Measurements from ENCODE around the gene KIFC1. TPM values are rescaled to one million over a fixed set of nuclear protein-coding genes. Genes with fewer than 3 reads are reported as not detected.

The KIFC1 gene
- total and polyA plus RNA-seq, 2 donors (not counting 1 experiment from before 2014, with no cell fraction given) = 0.79 to 1.0 TPM

DNA sequence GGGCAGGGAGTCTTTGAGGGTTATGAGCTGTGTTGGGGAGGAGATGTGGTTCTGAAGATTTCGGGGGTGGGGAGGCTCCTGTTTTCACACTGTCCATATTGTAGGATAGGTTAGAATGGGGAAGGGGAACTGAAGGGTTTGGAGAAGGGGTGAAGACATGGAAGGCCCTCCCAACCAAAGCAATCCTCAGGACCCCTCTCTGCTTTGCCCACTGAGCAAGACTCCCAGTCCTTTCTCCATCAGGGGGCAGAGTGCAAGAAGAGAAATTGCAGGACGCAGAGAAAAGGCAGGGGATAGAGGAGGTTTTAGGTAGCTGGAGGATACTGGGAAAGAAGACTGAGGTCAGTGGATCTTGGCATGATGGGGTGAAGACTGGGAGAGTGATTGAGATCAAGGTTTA, 32.2 kb downstream of the KIFC1 start:
- Mint-ChIP-seq H3K4me1 (peaks cover 52% of the 10 kb centered on the region), H3K9me3 (ENCODE audit: insufficient read depth) (no peaks in the 10 kb centered on the region), H3K27me3 (peaks cover 4% of the 10 kb centered on the region), H3K27ac (peak overlapping the region; percentile 91), H3K4me3 (peak overlapping the region; percentile 92)
- Histone ChIP-seq H3K36me3 (replicated peaks in 1 of 2; ENCODE audit: control extremely low read depth in 1 of 2, control insufficient read depth in 1 of 2, extremely low read depth in 1 of 2, insufficient read depth in 2 of 2, low read length in 1 of 2) (no peaks in the 10 kb centered on the region), H3K4me2 (replicated peaks; ENCODE audit: low read depth, low read length, poor library complexity, severe bottlenecking) (no peak overlapping the region), H3K79me2 (ENCODE audit: control insufficient read depth, insufficient read depth, low read length) (peaks cover 6% of the 10 kb centered on the region), H3K27me3 (replicated peaks in 1 of 4; ENCODE audit: control extremely low read depth in 1 of 4, control insufficient read depth in 3 of 4, insufficient read depth in 4 of 4, low read length in 3 of 4) (peaks cover 0 to 3% (median 0%) of the 10 kb centered on the region in 4 experiments), H2AFZ (ENCODE audit: insufficient read depth, low read depth, low read length, poor library complexity, severe bottlenecking) (no peak overlapping the region), H4K20me1 (ENCODE audit: control insufficient read depth, insufficient read depth, low read length, poor library complexity, severe bottlenecking) (no peaks in the 10 kb centered on the region), H3K9ac (ENCODE audit: low read length) (no peak overlapping the region), H3K4me1 (ENCODE audit: control insufficient read depth in 2 of 2, insufficient read depth in 2 of 2, low read length in 2 of 2) (peaks cover 31 to 47% of the 10 kb centered on the region in 2 donors), H3K4me3 (ENCODE audit: control extremely low read depth in 1 of 5, extremely low read depth in 1 of 5, insufficient read depth in 1 of 5, low read depth in 2 of 5, low read length in 4 of 5) (no peak overlapping the region), H3K27ac (ENCODE audit: low read length in 2 of 2) (no peak overlapping the region), H3K9me3 (ENCODE audit: control extremely low read depth in 1 of 3, control insufficient read depth in 2 of 3, insufficient read depth in 1 of 3, low read length in 2 of 3) (no peaks in the 10 kb centered on the region)
- POLR2A ChIA-PET = no interaction called here
- WGBS (ENCODE audit: insufficient coverage) = 100% methylated on average over 2 of the region's 2 CpGs
- DNase-seq (no peak), ATAC-seq (ENCODE audit: low read depth) (no peak)
- intact Hi-C loops (cut with micrococcal nuclease) = no loop called here
- TF ChIP-seq, protein P1, sequence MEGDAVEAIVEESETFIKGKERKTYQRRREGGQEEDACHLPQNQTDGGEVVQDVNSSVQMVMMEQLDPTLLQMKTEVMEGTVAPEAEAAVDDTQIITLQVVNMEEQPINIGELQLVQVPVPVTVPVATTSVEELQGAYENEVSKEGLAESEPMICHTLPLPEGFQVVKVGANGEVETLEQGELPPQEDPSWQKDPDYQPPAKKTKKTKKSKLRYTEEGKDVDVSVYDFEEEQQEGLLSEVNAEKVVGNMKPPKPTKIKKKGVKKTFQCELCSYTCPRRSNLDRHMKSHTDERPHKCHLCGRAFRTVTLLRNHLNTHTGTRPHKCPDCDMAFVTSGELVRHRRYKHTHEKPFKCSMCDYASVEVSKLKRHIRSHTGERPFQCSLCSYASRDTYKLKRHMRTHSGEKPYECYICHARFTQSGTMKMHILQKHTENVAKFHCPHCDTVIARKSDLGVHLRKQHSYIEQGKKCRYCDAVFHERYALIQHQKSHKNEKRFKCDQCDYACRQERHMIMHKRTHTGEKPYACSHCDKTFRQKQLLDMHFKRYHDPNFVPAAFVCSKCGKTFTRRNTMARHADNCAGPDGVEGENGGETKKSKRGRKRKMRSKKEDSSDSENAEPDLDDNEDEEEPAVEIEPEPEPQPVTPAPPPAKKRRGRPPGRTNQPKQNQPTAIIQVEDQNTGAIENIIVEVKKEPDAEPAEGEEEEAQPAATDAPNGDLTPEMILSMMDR (IDR thresholded peaks at IDR 0.05) = no peak
- TF ChIP-seq EZH2 (IDR thresholded peaks at IDR 0.05; ENCODE audit: borderline replicate concordance, insufficient read depth, low read depth, low read length, poor library complexity, severe bottlenecking) = no peak
- CTCF ChIA-PET = no interaction called here

- Mint-ChIP-seq H3K27ac (peak overlapping the region; percentile 91), H3K27me3 (peaks cover 4% of the 10 kb centered on the region), H3K4me3 (peak overlapping the region; percentile 92), H3K9me3 (ENCODE audit: insufficient read depth) (no peaks in the 10 kb centered on the region), H3K4me1 (peaks cover 57% of the 10 kb centered on the region)
- CTCF ChIA-PET = interaction anchor here (0.6 to 2.5 kb wide), 13 partner anchors 12 to 160 kb away, joined by 3 to 15 read pairs (median 5); partner anchors contain the start of genes B3GALT4, RPS18, VPS52 and ZBTB22
- peak overlapping the region; percentile 92 for H3K4me2 ChIP-seq (replicated peaks; ENCODE audit: low read depth, low read length, poor library complexity, severe bottlenecking)
- no peaks in the 10 kb centered on the region for H3K27me3 ChIP-seq (replicated peaks in 1 of 4; ENCODE audit: control extremely low read depth in 1 of 4, control insufficient read depth in 3 of 4, insufficient read depth in 4 of 4, low read length in 3 of 4)
- POLR2A ChIA-PET = interaction anchor here (0.5 to 1.6 kb wide), 8 partner anchors 9 to 1778 kb away, joined by 3 to 7 read pairs (median 3); partner anchors contain the start of genes RPS18, VPS52 and ZBTB9
- H3K27ac ChIP-seq (ENCODE audit: low read length in 2 of 2) = peak overlapping the region; percentile 78 to 86
- TF ChIP-seq, protein P1 (IDR thresholded peaks at IDR 0.05) = no peak
- no peak for TF ChIP-seq EZH2 (IDR thresholded peaks at IDR 0.05; ENCODE audit: borderline replicate concordance, insufficient read depth, low read depth, low read length, poor library complexity, severe bottlenecking)
- ATAC-seq (ENCODE audit: low read depth) = no peak
- intact Hi-C loops (cut with micrococcal nuclease) = loop anchor here (1.0 to 5.0 kb wide), 3 partner anchors 34 to 197 kb away; partner anchors contain the start of genes ITPR3, KIFC1 and TAPBP
- H3K4me3 ChIP-seq (ENCODE audit: control extremely low read depth in 1 of 5, extremely low read depth in 1 of 5, insufficient read depth in 1 of 5, low read depth in 2 of 5, low read length in 4 of 5) = peak overlapping the region; percentile 48 to 79 (median 62)
- WGBS (ENCODE audit: insufficient coverage) = 25% methylated on average over 12 of the region's 12 CpGs
- peaks cover 6% of the 10 kb centered on the region for H3K79me2 ChIP-seq (ENCODE audit: control insufficient read depth, insufficient read depth, low read length)
- H2AFZ ChIP-seq (ENCODE audit: insufficient read depth, low read depth, low read length, poor library complexity, severe bottlenecking) = peak overlapping the region; percentile 79
- H3K9ac ChIP-seq (ENCODE audit: low read length) = peak overlapping the region; percentile 79
- DNase-seq = no peak
- peaks cover 41 to 48% of the 10 kb centered on the region in 2 donors for H3K4me1 ChIP-seq (ENCODE audit: control insufficient read depth in 2 of 2, insufficient read depth in 2 of 2, low read length in 2 of 2)
- no peaks in the 10 kb centered on the region for H3K9me3 ChIP-seq (ENCODE audit: control extremely low read depth in 1 of 3, control insufficient read depth in 2 of 3, insufficient read depth in 1 of 3, low read length in 2 of 3)
- H3K36me3 ChIP-seq (replicated peaks in 1 of 2; ENCODE audit: control extremely low read depth in 1 of 2, control insufficient read depth in 1 of 2, extremely low read depth in 1 of 2, insufficient read depth in 2 of 2, low read length in 1 of 2) = no peaks in the 10 kb centered on the region
- H4K20me1 ChIP-seq (ENCODE audit: control insufficient read depth, insufficient read depth, low read length, poor library complexity, severe bottlenecking) = no peaks in the 10 kb centered on the region
Observed at GRCh38 chr6:33424855-33425667, 33.4 kb downstream of the KIFC1 start.

Measured in B cell (primary cell).